Pons (tissue), 1 donor: ENCODE measurements around the gene GATA1.
"Not testable (repeated sequence)": the region's sequence is repeated elsewhere in the genome, so short reads cannot be mapped to it uniquely, and the experiment has no call there.

Experiments
- DNase-seq: peaks from one replicate; pipeline ENCODE4 v3.0.0-alpha.2; 2016; ENCODE audit warnings: low spot score

Gene GATA1

DNA sequence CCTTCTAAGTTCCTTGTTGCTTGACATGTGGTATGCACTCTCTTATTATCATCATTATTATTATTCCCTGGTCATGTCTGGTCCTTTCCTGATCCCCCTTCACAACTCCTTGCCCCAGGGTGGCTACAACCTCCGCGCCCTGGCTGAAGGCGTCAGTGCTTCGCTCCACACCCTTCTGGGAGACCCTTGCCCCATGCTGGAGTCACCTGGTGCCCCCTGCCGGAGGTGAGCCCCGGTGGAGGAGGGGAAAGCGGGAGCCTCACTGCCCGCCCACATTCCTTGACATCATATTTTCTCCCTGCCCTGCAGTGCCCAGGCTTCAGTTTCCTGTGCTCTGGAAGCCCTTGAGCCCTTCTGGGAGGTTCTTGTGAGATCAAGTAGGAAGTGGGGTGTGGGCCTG lies 28.9 kb downstream of the GATA1 start:
- DNase-seq: no peak

DNA sequence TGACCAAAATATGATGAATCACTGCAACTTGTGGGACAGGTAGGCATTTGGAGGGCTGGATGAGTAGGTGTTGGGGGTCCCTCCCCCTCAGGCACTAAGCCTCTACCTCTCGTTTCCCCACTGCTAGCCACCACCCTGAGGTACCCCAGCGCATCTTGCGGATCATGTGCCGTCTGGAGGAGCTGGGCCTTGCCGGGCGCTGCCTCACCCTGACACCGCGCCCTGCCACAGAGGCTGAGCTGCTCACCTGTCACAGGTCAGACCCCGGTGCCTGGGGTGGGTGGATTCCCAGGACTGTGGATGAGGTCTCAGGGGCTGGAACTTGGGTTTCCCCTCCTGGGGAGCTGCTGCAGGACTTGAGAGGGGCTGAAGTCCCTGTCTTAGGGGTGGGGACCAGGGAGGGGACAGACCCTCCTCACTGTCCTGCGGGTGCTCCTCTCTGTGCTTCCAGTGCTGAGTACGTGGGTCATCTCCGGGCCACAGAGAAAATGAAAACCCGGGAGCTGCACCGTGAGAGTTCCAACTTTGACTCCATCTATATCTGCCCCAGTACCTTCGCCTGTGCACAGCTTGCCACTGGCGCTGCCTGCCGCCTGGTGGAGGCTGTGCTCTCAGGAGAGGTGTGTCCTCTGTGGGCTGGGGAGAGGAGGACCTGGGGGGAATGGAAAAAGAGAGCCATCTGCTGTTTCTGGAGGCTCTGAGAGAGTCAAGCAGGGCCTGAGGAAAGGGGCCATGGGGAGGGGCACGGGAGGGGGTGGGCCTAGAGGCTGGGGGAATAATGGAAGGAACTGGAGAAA lies 29.8 kb downstream of the GATA1 start:
- DNase-seq: no peak

DNA sequence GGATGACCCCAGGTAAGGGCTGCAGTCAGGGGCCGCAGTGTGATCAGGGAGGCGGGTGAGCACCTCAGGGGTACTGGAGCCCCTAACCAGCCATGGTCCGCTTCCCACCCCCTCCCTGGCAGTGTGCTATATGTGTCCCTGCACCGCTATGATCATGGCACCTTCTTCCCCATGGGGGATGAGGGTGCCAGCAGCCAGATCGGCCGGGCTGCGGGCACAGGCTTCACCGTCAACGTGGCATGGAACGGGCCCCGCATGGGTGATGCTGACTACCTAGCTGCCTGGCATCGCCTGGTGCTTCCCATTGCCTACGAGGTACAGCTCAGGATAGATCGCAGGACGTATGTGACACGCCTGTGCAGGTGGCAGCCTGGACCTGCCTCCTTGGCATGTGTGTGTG lies 31.7 kb downstream of the GATA1 start:
- no peak for DNase-seq

DNA sequence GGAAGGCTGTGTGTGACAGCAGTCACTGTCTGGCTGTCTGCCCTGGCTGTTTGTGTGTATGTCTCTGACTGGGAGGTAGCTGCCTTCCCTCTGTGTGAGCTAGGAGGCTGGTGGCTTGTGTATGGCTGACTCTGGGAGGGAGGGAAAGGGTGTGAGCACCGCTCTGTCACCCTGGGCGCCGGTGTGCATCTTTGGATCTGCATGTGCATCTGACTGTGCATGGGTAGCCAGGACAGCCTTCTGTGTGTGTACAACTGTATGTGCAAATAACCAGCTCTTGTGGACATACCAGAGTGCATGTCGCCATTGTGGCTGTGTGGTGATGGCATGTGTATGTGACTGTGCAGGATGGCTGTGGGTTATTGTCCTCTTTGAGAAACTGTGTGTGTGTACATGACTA lies 32.5 kb downstream of the GATA1 start:
- DNase-seq: no peak

DNA sequence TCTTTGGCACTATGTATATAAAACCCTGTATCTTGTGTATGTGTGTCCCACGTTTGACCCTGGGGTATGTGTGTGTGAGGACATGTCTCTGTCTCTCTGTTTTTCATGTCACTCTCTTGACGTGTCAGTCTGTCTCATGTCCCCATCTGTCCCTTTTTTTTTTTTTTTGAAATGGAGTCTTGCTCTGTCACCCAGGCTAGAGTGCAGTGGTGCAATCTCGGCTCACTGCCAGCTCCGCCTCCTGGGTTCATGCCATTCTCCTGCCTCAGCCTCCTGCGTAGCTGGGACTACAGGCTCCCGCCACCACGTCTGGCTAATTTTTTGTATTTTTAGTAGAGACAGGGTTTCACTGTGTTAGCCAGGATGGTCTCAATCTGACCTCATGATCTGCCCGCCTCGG lies 33.0 kb downstream of the GATA1 start:
- not testable (repeated sequence) for DNase-seq

DNA sequence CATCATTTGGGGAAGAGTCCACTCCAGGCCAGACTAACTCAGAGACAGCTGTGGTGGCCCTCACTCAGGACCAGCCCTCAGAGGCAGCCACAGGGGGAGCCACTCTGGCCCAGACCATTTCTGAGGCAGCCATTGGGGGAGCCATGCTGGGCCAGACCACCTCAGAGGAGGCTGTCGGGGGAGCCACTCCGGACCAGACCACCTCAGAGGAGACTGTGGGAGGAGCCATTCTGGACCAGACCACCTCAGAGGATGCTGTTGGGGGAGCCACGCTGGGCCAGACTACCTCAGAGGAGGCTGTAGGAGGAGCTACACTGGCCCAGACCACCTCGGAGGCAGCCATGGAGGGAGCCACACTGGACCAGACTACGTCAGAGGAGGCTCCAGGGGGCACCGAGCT lies 36.7 kb downstream of the GATA1 start:
- DNase-seq: no peak

DNA sequence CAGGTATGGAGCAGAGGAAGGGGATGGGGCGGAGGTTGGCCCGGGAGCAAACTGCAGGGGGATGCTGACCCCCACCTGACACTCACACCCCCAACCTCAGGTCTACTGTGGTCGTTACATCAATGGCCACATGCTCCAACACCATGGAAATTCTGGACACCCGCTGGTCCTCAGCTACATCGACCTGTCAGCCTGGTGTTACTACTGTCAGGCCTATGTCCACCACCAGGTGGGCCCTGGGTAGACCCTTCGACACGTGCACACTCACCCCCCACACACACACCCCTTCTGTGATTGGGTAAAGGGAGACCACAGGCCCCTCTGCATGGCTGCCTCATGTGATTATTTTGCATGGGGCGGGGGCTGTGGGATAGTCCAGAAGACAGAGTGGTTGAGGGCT lies 37.7 kb downstream of the GATA1 start:
- no peak for DNase-seq

DNA sequence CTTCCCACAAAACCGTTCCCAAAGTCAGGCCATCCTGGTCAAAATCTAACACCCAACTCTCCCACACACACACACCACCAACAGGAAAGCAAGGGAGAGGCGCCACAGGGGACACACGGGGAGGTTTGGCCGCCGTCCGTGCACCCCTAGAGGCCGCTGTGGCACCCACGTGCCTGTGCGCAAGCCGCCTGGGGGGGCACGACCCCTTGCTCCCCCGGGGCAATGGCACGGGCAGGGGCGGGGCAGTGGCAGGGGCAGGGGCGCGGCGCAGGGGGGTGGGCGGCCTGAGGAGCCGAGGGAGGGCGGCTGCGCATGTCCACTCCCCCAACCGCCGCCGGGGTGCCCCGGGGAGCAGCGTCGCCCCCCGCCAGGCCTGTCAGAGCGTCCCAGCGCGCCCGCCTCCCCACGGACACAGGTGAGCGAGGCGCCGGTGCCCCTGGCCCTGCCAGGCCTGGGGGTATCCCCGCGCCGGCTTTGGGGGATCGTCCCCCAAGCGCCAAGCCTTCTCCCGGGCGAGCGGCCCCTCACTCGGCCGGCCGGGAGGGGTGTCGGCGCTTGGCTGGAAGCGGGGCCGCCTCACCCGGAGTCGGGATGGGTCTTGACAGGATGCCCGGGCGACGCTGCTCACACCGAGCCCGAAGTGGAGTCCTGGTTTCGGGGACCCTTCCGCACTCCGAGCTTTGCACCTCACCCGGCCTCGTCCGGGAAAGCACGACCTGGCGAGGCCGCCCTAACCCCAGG lies 39.9 kb downstream of the GATA1 start, which contains the start of gene ERAS:
Gene ERAS (plus strand): TSS at position 379 of the 741 bp plus-strand sequence. CDS start 2,611 bp downstream, outside the sequence.
- no peak for DNase-seq

DNA sequence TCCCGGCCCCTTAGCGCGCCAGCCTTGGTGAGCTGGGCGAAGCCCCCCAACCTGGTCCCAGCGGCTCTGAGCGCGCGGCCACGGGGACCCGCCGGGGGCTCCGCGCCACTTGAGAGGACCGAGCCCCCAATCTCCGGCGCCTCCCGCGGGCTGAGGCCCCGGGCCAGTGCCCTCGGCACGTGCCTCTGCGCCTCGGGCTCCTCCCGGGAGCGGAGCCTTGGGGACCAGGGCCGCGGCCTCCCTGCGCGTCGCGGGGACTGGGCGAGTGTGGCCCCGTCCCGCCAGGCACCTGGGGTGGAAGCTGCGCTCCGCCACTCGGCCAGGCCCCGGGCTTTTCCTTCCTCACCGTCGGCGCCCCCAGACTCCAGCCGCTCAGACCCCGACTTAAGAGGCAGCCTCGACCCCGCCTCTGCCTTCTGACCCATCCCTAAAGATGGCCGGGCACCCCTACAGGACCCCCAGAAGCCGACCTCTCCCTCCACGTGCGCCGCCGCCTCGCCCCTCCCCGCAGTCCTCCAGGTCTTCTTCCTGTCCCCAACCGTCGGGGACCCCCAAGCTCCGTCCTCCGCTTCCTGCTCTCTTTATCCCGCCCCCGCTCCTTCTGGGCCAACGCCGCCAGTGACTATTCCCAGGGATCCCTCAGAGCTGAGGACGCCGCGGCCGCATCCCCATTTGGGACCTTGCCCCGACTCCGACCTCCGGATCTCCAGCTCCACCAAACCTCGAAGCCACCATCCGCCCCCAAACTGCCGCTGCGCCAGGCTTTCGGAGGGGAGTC lies 40.7 kb downstream of the GATA1 start:
- DNase-seq: no peak

DNA sequence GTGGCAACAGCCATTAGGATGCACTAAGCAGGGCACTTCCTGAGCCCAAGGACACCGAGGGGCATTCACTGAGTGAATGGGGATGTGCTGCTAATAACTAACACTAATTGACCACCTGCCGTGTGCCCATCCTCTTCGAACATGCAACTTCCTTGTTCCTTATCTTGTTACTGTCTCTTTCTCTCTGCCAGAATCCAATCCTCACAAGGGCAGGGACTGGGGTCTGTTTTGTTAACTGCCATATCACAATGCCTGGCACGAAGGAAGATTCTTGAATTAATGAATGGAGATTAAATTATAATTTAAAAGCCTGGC lies 41.2 kb downstream of the GATA1 start:
- no peak for DNase-seq

DNA sequence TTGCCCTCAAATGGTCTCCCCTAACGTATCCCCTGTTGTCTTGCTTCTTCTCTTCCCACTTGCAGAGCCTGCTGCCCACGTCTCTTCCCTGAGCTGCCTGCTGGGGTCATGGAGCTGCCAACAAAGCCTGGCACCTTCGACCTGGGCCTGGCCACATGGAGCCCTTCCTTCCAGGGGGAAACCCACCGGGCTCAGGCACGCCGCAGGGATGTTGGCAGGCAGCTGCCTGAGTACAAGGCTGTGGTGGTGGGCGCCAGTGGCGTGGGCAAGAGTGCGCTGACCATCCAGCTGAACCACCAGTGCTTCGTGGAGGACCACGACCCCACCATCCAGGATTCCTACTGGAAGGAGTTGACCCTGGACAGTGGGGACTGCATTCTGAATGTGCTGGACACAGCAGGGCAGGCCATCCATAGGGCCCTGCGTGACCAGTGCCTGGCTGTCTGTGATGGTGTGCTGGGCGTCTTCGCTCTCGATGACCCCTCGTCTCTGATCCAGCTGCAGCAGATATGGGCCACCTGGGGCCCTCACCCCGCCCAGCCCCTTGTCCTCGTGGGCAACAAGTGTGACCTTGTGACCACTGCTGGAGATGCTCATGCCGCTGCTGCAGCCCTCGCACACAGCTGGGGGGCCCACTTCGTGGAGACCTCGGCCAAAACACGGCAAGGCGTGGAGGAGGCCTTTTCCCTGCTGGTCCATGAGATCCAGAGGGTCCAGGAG lies 42.8 kb downstream of the GATA1 start:
- no peak for DNase-seq

DNA sequence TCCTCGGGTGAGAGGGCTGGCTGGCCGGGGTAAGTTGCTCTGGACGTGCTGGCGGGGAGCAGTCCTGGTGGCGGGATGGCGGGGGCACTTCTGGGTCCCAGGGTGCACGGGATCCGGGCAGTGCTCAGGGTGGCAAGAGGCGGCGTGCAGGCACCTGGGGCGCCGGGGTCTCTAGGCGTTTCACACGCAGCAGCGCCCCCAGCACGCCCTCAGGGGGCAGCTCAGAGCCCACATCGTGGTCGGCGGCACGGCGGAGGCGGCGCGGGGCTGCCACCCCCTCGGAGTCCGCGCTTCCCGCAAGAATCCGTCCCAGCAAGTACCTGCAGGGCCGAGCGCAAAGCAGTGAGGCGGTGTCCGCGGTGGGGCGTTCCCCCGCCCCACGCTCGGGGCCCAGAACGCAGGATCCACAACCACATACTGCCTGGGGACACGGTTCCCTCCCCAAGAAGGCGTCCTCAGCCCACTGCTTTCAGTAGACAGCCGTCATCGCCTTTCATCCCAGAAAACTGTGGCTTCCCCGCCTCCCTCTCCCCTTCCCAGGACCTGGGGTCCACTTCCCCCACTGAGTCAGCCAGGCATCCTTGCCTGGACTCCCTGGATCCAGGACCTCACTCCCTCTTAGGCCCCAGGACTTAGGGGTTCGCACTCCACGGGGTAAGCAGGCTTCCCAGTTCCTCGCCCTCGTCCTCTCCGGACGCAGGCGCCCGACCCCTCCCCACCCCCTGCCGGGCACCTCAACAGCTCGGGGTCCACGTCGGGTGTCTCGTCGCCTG lies 44.9 kb downstream of the GATA1 start:
- DNase-seq: no peak

DNA sequence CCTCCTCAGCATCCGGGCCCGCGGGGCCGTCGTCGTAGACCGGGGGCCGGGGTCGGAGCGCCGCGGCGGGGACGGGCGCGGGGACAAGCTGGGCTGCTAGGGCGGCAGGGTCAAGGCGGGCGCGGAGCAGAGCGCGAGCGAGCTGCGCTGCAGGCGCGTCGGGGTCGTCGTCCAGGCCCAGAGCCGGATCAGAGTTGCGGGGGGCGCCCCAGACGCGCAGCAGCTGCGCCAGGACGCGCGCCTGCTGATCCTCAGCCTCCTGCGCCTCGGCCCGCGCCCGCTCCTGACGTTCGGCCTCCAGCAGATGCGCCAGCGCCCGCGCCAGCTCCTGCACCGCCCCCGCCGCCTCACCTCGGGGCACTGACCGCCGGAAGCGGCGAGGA lies 45.5 kb downstream of the GATA1 start:
- DNase-seq: no peak

DNA sequence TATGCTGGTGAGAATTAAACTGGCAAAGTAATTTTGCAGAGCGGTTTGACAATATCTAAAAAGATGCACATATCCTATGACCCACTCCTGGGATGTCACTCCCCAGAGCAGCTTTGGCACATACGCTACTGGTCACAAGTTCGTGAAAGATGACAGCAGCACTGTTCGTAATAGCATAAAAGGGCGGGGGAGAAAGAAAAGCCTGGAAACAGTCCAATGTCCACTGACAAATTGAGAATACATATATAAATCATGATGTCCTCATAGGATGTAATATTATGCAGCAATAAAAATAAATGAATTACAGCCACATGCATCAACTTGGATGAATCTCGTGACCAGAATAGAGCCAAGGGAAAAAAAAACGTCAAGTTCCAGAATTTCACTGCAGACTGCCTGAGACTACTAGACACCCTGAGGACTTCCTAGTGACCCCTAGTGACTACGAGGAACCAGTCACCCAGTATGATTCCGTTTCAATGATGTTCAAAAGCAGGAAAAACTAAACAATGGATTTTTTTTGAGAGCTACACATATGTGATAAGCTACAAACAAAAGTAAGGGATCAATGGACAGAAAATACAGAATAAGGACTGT lies 47.2 kb downstream of the GATA1 start:
- peak; percentile 24 for DNase-seq

DNA sequence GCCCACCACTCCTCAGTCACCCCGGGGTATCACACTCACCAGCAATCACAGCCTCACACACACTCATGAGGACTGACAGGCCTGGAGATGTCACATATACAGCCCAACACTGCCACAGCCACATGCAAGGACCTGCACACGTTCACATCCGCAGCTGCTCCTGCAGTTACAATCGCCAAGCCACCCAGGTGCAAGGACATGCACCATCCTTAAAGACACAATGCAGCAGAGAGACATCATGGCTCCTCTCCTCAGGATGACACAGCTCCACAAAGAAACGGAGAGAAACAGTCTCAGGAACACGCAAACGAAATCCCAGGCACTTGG lies 48.0 kb downstream of the GATA1 start:
- peak; percentile 3 for DNase-seq

DNA sequence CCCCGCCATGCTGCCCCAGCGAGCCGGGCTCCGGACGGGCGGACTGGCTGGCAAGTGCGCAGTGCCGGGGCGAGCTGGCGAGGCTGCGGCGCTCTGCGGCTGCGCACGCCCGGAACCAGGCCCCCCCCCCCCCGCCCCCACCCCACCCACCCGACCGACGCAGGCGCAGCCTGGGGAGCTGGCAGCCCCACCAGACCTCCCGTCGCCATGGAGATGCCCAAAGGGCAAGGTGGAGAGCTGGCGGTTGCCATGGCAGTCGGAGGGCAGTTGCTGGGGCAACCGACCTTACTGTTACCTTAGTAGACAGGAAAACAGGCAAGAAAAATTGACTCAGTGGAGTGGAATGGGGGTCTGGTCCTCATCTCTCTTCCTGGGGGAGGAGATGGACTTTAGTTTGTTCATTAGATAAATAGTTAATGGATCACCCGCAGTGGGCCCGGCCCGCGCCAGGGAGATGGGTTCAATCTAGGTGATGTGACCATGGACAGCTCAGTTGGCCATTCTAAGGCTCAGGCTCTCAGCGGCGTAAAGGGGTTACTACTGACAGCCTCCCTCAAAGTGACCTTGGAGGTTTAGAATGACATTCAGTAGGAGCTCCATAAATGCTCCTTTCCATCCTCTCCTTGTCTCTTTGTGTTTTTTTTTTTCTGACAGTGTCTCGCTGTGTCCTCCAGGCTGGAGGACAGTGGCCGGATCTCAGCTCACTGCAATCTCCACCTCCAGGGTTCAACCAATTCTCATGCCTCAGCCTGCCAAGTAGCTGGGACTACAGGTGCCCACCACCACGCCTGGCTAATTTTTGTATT lies 49.3 kb downstream of the GATA1 start, which contains the start of gene PCSK1N:
Gene PCSK1N (minus strand): TSS at position 87 of the 806 bp plus-strand sequence. CDS start 78 bp downstream, at position 9.
- no peak for DNase-seq

DNA sequence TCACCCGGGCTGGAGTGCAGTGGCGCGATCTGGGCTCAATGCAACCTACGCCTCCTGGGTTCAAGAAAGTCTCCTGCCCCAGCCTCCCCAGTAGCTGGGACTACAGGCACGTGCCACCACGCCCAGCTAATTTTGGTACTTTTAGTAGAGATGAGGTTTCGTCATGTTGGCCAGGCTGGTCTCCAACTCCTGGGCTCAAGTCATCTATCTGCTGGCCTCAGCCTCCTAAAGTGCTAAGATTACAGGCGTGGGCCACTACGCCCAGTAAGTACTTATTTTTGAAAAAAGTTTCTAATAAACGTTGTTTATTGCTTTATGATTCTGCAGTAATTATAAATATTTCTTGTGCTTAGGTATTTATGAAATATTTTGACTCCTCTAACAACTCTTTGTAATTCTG lies 53.3 kb downstream of the GATA1 start:
- DNase-seq: no peak
